Mesenchymal stem cell (in vitro differentiated cells and primary cell): ENCODE data around the gene KCNK10.

Experiments
- DNase-seq: peaks from one replicate; pipeline ENCODE4 v3.0.0-alpha.2; 2013
- H2AFZ ChIP-seq: one replicate; pipeline ENCODE4 v1.6.1; 2013; ENCODE audit warnings: low read depth, mild to moderate bottlenecking, control low read depth, inconsistent platforms, low read length, moderate library complexity
- H2AK5ac ChIP-seq: 2 replicates; pipeline ENCODE4 v1.6.1; 2013; ENCODE audit warnings: low read length, moderate library complexity, mild to moderate bottlenecking, inconsistent platforms; ENCODE audit not compliant: severe bottlenecking
- H2BK120ac ChIP-seq: one replicate; pipeline ENCODE4 v1.6.1; 2013; ENCODE audit warnings: low read depth, mild to moderate bottlenecking, inconsistent platforms, low read length, moderate library complexity
- H2BK12ac ChIP-seq, 2 experiments: one replicate each; pipeline ENCODE4 v1.6.1; 2013; ENCODE audit warnings: inconsistent platforms in 2 of 2, low read length in 2 of 2, mild to moderate bottlenecking in 2 of 2, moderate library complexity in 2 of 2, control low read depth in 1 of 2
- H2BK15ac ChIP-seq: one replicate; pipeline ENCODE4 v1.6.1; 2013; ENCODE audit warnings: mild to moderate bottlenecking, low read depth, inconsistent platforms; ENCODE audit not compliant: poor library complexity, severe bottlenecking
- H2BK5ac ChIP-seq: 2 replicates; pipeline ENCODE4 v1.6.1; 2013; ENCODE audit warnings: low read depth, mild to moderate bottlenecking, low read length, control low read depth, inconsistent platforms; ENCODE audit not compliant: poor library complexity, severe bottlenecking
- H3K14ac ChIP-seq, 2 experiments: one replicate each; pipeline ENCODE4 v1.6.1; 2013; ENCODE audit warnings: inconsistent platforms in 2 of 2, low read length in 2 of 2, control low read depth in 1 of 2, mild to moderate bottlenecking in 1 of 2, moderate library complexity in 1 of 2
- H3K18ac ChIP-seq, 2 experiments: one replicate each; pipeline ENCODE4 v1.6.1; 2013; ENCODE audit warnings: inconsistent platforms in 2 of 2, low read length in 2 of 2, control low read depth in 1 of 2, low read depth in 1 of 2, mild to moderate bottlenecking in 1 of 2
- H3K23ac ChIP-seq, 2 experiments: one replicate each; pipeline ENCODE4 v1.6.1; 2013; ENCODE audit warnings: inconsistent platforms in 2 of 2, low read length in 2 of 2, mild to moderate bottlenecking in 2 of 2, moderate library complexity in 2 of 2, control low read depth in 1 of 2
- H3K27ac ChIP-seq: 2 replicates; pipeline ENCODE4 v1.5.1; 2013; ENCODE audit warnings: mild to moderate bottlenecking, moderate library complexity, low read length, control low read depth, inconsistent platforms; ENCODE audit not compliant: poor library complexity, severe bottlenecking
- H3K27me3 ChIP-seq, 2 experiments: 2 replicates each; pipeline versions ENCODE4 v1.6.1 to v1.7.0; 2013; ENCODE audit warnings: low read length in 2 of 2, mild to moderate bottlenecking in 2 of 2, moderate library complexity in 2 of 2, control low read depth in 1 of 2, inconsistent platforms in 1 of 2; ENCODE audit not compliant: control insufficient read depth in 1 of 2, insufficient read depth in 1 of 2
- H3K36me3 ChIP-seq, 2 experiments: 2 replicates each; pipeline versions ENCODE4 v1.6.1 to v1.7.0; 2013; ENCODE audit warnings: low read length in 2 of 2, control low read depth in 1 of 2, inconsistent platforms in 1 of 2, low read depth in 1 of 2, mild to moderate bottlenecking in 1 of 2; ENCODE audit not compliant: insufficient read depth in 2 of 2, control insufficient read depth in 1 of 2
- H3K4ac ChIP-seq, 2 experiments: one replicate each; pipeline ENCODE4 v1.6.1; 2013; ENCODE audit warnings: inconsistent platforms in 2 of 2, low read length in 2 of 2, mild to moderate bottlenecking in 2 of 2, moderate library complexity in 2 of 2, control low read depth in 1 of 2, low read depth in 1 of 2
- H3K4me1 ChIP-seq: 2 replicates; pipeline ENCODE4 v1.6.1; 2013; ENCODE audit warnings: low read depth, low read length, control low read depth; ENCODE audit not compliant: control insufficient read depth, insufficient read depth
- H3K4me2 ChIP-seq: 2 replicates; pipeline ENCODE4 v1.6.1; 2013; ENCODE audit warnings: low read length, mild to moderate bottlenecking, inconsistent platforms; ENCODE audit not compliant: poor library complexity, severe bottlenecking
- H3K4me3 ChIP-seq, 2 experiments: 2 replicates each; pipeline versions ENCODE4 v1.5.1 to v1.7.0; 2013; ENCODE audit warnings: low read length in 2 of 2, mild to moderate bottlenecking in 2 of 2, control low read depth in 1 of 2, low read depth in 1 of 2; ENCODE audit not compliant: insufficient read depth in 1 of 2
- H3K79me1 ChIP-seq: replicated peaks from 2 replicates; pipeline ENCODE4 v1.6.1; 2013; ENCODE audit warnings: mild to moderate bottlenecking, control low read depth, low read length, inconsistent platforms; ENCODE audit not compliant: poor library complexity, severe bottlenecking
- H3K9ac ChIP-seq: 2 replicates; pipeline ENCODE4 v1.7.0; 2013; ENCODE audit warnings: mild to moderate bottlenecking, low read length, moderate library complexity
- H3K9me3 ChIP-seq: 2 replicates; pipeline ENCODE4 v1.7.0; 2013; ENCODE audit warnings: mild to moderate bottlenecking, low read length; ENCODE audit not compliant: control insufficient read depth
- H4K8ac ChIP-seq: one replicate; pipeline ENCODE4 v1.6.1; 2013; ENCODE audit warnings: inconsistent platforms, mild to moderate bottlenecking, low read length, moderate library complexity
- H4K91ac ChIP-seq: one replicate; pipeline ENCODE4 v1.6.1; 2013; ENCODE audit warnings: mild to moderate bottlenecking, low read length, inconsistent platforms
- WGBS: methylation state at CpG from one replicate; pipeline ENCODE4 v1.1.7; 2013; ENCODE audit warnings: mixed read lengths; 5-methylcytosine and 5-hydroxymethylcytosine counted together

The KCNK10 gene

GRCh38 chr14:88166616-88167015, 156.5 kb downstream of the KCNK10 start:
- Histone ChIP-seq H3K4me2 (no peak overlapping the region), H3K4me1 (no peaks in the 10 kb centered on the region), H3K9ac (no peak overlapping the region), H3K36me3 (no peaks in the 10 kb centered on the region), H3K23ac (peak overlapping the region in 1 of 2 experiments; percentile 59), H3K4ac (no peak overlapping the region), H3K4me3 (no peak overlapping the region), H3K79me1 (no peaks in the 10 kb centered on the region), H2BK5ac (no peak overlapping the region), H2AFZ (no peak overlapping the region), H3K9me3 (no peaks in the 10 kb centered on the region), H2BK120ac (no peak overlapping the region), H3K14ac (no peak overlapping the region), H2BK15ac (no peak overlapping the region), H3K27ac (no peak overlapping the region), H4K91ac (no peak overlapping the region), H2BK12ac (no peak overlapping the region), H3K18ac (no peak overlapping the region), H4K8ac (no peak overlapping the region), H2AK5ac (no peak overlapping the region), H3K27me3 (peaks cover 0 to 12% of the 10 kb centered on the region in 2 experiments)
- no peak for DNase-seq
- WGBS, result 90% methylated on average over 2 of the region's 3 CpGs

- no peak overlapping the region for H3K27ac ChIP-seq
- H3K36me3 ChIP-seq, result no peaks in the 10 kb centered on the region
- no peak overlapping the region for H2BK12ac ChIP-seq
- H3K4me1 ChIP-seq, result no peaks in the 10 kb centered on the region
- no peak overlapping the region for H2AFZ ChIP-seq
- no peak overlapping the region for H3K4ac ChIP-seq
- H3K27me3 ChIP-seq, result peaks cover 0 to 24% of the 10 kb centered on the region in 2 experiments
- WGBS, result 56% methylated on average over 3 of the region's 3 CpGs
- H3K23ac ChIP-seq, result no peak overlapping the region
- H4K8ac ChIP-seq, result no peak overlapping the region
- no peak overlapping the region for H3K18ac ChIP-seq
- H3K79me1 ChIP-seq, result no peaks in the 10 kb centered on the region
- no peak overlapping the region for H4K91ac ChIP-seq
- H2BK120ac ChIP-seq, result no peak overlapping the region
- H3K9ac ChIP-seq, result no peak overlapping the region
- no peak for DNase-seq
- no peak overlapping the region for H3K4me2 ChIP-seq
- H2BK5ac ChIP-seq, result no peak overlapping the region
- H2BK15ac ChIP-seq, result no peak overlapping the region
- H2AK5ac ChIP-seq, result no peak overlapping the region
- H3K14ac ChIP-seq, result no peak overlapping the region
- no peak overlapping the region for H3K4me3 ChIP-seq
- H3K9me3 ChIP-seq, result no peaks in the 10 kb centered on the region
These were observed 158.0 kb downstream of the KCNK10 start for GRCh38 chr14:88164906-88165534.

GRCh38 chr14:88163731-88164255, 159.3 kb downstream of the KCNK10 start:
- Histone ChIP-seq H3K9me3 (no peaks in the 10 kb centered on the region), H3K23ac (no peak overlapping the region), H3K14ac (peak overlapping the region in 1 of 2 experiments; percentile 3), H3K4me3 (no peak overlapping the region), H3K18ac (no peak overlapping the region), H2BK120ac (no peak overlapping the region), H3K4ac (no peak overlapping the region), H2BK5ac (no peak overlapping the region), H3K9ac (no peak overlapping the region), H2BK12ac (no peak overlapping the region), H4K8ac (no peak overlapping the region), H3K79me1 (no peaks in the 10 kb centered on the region), H2AK5ac (no peak overlapping the region), H3K36me3 (no peaks in the 10 kb centered on the region), H3K4me1 (no peaks in the 10 kb centered on the region), H3K27me3 (peaks cover 0 to 33% of the 10 kb centered on the region in 2 experiments), H4K91ac (no peak overlapping the region), H2AFZ (no peak overlapping the region), H3K4me2 (no peak overlapping the region), H2BK15ac (no peak overlapping the region), H3K27ac (no peak overlapping the region)
- no peak for DNase-seq
- 70% methylated on average over 3 of the region's 4 CpGs for WGBS

- Histone ChIP-seq H3K23ac (no peak overlapping the region), H2AK5ac (no peak overlapping the region), H2BK5ac (no peak overlapping the region), H3K79me1 (no peaks in the 10 kb centered on the region), H3K36me3 (no peaks in the 10 kb centered on the region), H3K9me3 (no peaks in the 10 kb centered on the region), H3K14ac (no peak overlapping the region), H3K27me3 (peaks cover 0 to 17% of the 10 kb centered on the region in 2 experiments), H2BK12ac (no peak overlapping the region), H4K8ac (no peak overlapping the region), H3K27ac (no peak overlapping the region), H3K4me3 (no peak overlapping the region), H3K9ac (no peak overlapping the region), H3K4ac (no peak overlapping the region), H3K4me1 (no peaks in the 10 kb centered on the region), H3K18ac (no peak overlapping the region), H4K91ac (no peak overlapping the region), H2BK15ac (no peak overlapping the region), H2AFZ (no peak overlapping the region), H2BK120ac (no peak overlapping the region), H3K4me2 (no peak overlapping the region)
- no peak for DNase-seq
- 67% methylated on average over 1 of the region's 1 CpG for WGBS
These were observed 166.9 kb downstream of the KCNK10 start for GRCh38 chr14:88156127-88156526.
